Right renal cortex interstitium (tissue), 3 donors: ENCODE data around the gene RUSC2. TPM values are rescaled to one million over a fixed set of nuclear protein-coding genes. Genes with fewer than 3 reads are reported as not detected.
A peak's percentile ranks its signal among the peaks of the same experiment; 100 is the strongest.
"Not testable (repeated sequence)": the region's sequence is repeated elsewhere in the genome, so short reads cannot be mapped to it uniquely, and the experiment has no call there.

Experiments used
- DNase-seq, 3 donors: peaks; one replicate each; pipeline ENCODE4 v3.0.0-alpha.2; 2013; ENCODE audit warnings: low read depth in 3 of 3, low spot score in 2 of 3
- polyA plus RNA-seq, 3 donors: library from polyadenylated mRNA; unstranded; fragments of 120-200 nt; gene quantifications; one replicate each; pipeline ENCODE4 v1.2.1, GENCODE V29; 2013; ENCODE audit not compliant: insufficient read length in 3 of 3

The RUSC2 gene
- polyA plus RNA-seq, 3 donors: 16.5 to 16.9 (median 16.7) TPM

- DNase-seq: not testable (repeated sequence)
Observed at GRCh38 chr9:35493119-35493518, 3.2 kb downstream of the RUSC2 start.

GRCh38 chr9:35495984-35496383 is 6.1 kb downstream of the RUSC2 start:
- DNase-seq: no peak

GRCh38 chr9:35498245-35498644 is 8.3 kb downstream of the RUSC2 start:
- DNase-seq: not testable (repeated sequence)

- no peak for DNase-seq
Observed at GRCh38 chr9:35499029-35499700, 9.3 kb downstream of the RUSC2 start.

GRCh38 chr9:35499701-35500030 is 9.8 kb downstream of the RUSC2 start:
- DNase-seq: no peak

DNA sequence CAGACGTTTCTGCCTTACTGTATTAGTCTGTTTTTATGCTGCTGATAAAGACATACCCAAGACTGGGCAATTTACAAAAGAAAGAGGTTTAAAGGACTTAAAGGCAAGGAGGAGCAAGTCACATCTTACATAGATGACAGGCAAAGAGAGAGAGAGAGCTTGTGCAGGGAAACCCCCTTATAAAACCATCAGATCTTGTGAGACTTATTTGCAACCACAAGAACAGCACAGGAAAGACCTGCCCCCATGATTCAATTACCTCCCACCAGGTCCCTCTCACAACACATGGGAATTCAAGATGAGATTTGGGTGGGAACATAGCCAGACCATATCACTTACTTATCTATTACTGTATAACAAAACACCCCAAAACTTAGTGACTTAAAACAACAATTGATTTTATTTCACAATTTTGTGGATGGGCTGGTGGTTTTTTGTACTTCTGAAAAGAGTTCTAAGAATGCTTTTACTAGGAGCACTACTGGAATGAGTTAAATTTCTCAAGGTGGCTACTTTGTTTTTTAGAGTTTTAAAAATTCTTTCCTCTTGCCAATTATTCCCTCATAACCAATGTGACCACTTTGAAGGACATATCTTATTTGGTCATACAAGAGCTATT is 10.3 kb downstream of the RUSC2 start:
- no peak for DNase-seq

GRCh38 chr9:35501946-35502345 is 12.0 kb downstream of the RUSC2 start:
- DNase-seq: no peak

GRCh38 chr9:35506359-35506758 is 16.4 kb downstream of the RUSC2 start:
- no peak for DNase-seq

DNA sequence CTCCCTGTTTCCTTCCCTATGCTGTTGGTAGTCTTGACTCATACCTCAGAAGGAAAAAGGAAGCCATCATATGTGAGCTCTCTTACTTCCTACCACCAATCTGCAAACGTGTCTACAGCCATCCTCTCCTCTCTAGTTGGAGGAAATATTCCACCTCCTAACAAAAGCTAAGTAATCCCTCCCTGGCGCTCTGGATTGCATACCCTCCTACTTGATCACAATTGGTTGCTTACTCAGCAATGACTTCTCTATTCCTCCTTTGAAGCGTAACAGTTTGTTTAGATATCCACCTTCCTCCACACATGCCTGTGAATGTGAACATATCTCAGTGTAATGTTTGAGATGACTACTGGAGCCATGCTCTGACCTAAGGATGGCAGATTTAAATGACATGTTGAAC is 18.2 kb downstream of the RUSC2 start:
- no peak for DNase-seq

DNA sequence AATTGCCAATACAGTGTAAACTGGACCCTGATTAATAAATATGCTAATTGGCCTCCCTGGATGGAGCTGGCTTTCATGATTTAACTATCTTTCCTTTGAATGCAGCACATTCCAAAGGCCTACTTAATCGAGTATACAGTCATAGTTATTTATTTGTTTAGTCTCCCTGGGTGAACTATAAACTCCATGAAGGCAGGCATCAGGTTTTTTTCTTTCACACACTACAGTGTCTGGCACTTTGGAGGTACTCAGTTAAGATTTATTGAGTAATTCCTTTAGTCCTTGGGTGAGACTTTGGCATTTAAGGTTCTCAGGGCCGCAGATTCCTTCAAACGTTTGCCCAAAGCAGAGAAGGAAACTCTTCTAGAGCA is 20.5 kb downstream of the RUSC2 start:
- DNase-seq: no peak

DNA sequence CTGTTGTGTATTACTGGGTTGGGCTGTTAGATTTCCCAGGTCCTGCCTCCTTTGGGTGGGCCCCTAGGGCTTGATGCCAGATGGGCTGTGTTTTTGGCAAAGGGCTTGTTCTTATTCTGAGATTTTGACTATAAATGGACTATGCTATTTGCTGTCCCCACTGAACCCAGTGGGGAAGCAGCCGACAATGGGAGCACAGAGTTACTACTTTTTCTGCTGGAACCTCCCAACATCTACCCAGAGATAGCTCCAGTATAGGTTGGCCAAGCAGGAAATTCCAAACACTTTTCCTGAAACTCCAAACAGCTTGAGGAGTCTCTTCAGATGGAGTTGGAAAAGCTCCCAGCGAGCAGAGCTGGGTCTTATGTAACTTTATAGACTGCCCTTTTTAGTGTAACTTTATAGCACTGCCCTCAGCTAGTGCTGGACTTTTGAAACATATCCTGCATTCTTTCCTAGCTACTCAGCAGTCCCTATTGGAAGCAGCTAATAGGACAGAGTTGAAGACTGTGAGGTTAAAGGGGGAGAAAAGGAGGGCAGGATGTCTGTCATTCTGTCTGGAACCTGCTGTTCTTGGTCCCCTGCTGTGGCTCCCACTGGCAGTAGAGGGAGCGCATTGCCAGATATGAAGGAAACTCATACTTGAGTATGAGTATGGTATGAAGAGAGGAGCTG is 21.0 kb downstream of the RUSC2 start:
- DNase-seq: peak in 1 of 3 donors; percentile 52

DNA sequence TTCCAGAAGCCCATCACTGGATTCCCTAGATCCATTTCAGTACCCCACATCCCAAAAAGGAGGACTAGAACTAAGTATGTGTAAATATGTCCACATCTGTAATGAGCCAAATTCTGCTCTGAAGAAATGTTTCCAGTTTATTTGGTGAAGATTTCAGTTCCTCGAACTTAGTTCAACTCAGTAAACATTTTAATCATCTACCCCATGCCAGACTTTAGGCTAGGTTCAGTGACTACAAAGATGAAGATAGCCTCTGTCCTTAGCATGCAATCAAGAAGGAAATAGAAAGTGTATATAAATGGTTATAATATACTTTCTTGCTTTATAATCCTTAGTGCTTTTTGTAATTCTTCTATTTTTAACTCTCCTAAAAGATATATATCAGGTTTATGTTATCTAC is 21.5 kb downstream of the RUSC2 start:
- no peak for DNase-seq

DNA sequence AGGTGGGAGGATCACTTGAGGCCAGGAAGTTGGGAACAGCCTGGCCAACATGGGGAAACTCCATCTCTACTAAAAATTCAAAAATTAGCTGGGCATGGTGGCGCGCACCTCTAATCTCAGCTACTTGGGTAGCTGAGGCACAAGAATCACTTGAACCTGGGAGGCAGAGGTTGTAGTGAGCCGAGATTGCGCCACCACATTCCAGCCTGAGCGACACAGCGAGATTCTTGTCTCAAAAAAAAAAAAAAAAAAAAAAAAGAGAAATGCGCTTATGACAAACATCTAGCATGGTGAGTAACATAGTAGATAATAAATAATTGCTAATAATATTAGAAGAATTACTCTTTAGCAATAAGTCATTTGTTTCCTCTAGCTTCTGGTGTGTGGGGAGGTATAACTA is 25.9 kb downstream of the RUSC2 start:
- no peak for DNase-seq

DNA sequence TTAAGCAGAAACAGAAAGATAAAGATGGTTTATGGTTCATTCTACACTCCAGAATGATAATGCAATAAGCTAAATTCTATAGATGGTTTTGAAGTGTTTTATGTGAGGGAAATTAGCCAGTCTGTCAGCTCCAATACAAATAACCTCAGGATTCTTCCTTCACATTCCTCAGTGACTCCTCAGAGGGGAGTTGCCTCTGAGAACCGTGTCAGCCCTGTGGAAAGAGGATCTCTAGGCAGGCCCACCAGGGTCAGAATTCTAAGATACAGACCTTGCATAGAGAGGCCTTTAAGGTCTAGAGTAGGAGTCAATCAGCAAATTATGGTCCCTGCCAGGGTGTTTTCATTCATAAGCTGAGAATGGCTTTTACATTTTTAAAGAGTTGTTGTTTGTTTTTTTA is 26.6 kb downstream of the RUSC2 start:
- DNase-seq: no peak

DNA sequence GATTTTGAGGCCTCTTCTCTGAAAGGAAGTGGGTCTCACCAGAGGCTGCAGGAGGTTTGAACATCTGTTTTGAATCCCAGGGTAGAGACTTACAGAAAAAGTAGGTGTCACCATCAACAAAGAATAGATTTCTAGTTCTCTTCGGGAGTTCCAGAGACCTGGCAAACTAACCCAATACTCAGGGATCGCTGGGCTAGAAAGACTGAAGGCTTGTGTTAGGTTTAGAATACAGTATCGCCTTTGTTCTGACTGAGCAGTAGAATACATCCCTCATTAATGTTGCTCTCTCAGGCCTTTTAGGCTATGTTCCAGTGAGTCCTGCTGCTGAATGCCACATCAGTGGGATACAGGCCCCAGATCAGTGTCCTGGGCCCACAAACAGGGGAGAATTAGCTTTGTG is 27.2 kb downstream of the RUSC2 start:
- no peak for DNase-seq

DNA sequence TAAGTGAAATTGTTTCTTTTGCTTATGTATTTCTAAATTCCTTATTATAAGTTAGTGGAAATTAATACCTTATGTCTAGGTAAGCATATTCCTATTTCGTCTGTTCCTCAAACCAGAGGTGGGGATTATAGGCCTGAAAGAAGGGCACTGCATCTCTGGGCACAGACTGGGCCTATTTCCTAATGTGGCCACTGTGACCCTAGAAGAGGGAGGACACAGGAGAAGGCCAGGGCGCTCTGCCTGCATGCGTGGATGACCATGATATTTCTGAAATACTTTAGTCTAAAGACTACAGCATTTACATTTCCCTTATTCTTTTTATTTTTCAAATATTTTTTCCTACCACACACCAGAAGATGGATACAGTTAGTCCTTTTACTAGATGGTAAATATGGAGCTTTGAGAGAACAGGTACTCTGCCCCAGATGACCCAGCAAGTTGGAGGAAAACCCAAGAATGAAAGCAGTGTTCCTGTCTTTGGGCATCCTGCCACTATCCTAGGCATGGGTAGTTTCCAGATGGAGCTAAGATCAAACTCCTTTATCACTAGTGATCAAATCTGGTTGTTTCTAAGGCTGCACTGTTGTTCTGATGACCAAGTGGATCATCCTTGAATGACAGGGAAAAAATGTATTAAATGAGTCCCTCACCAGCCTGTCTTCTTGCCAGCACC is 27.8 kb downstream of the RUSC2 start:
- no peak for DNase-seq

GRCh38 chr9:35518225-35518821 is 28.4 kb downstream of the RUSC2 start:
- peak in 1 of 3 donors; percentile 51 for DNase-seq

- no peak for DNase-seq
Observed at GRCh38 chr9:35518981-35519679, 29.2 kb downstream of the RUSC2 start.

DNA sequence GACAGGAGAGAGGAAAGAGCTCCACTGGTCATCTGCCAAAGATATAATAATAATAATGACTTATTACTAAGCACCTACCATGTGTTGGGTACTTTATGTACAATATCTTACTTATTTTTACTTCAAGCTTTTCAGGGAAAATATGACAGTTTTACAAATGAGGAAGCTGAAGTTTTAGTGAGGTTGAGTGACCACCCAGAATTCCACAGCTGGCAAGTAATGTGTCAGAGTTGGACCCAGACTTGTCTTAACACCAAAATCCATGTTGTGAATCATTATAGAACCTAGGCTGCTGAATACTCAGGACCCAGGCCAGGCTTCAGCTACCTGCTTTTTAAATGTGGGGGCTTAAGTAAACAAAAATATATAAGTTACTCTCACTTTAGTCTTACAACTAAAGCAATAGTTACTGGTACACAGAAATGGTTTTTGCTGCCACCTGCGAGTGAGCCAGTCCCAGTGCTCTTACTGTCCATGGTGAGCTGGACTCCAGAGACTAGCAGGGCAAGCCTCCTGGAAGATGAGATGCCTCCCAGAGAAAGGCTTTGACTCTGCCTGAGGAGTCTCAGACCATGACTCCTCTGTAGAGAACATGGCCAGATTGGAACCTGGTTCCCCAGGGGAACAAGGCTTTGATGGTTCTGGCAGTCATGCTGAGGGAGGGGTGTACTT is 29.9 kb downstream of the RUSC2 start:
- no peak for DNase-seq

DNA sequence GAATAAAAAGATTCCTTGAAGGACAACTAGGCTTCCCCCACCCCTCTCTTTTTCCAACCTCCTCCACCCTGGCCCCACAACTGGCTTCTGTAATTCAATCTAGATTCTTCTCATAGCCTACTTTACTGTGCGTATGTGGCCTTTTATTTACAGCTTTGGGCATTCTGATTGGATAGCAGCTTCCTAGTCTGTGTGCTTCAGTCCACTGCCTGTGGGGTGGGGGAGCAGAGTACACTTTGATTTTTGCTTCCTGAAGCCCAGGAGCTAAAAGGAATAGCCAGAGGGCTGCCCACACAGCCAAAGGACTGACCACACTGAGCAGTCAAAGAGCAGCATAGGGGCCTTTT is 30.4 kb downstream of the RUSC2 start:
- DNase-seq: no peak
